Ecto neural progenitor cell (in vitro differentiated cells): ENCODE measurements around the gene PCDHGC5.

Source experiments
- DNase-seq: peaks from one replicate; pipeline ENCODE4 v3.0.0-alpha.2; 2018; ENCODE audit warnings: low spot score

The PCDHGC5 gene

GRCh38 chr5:141529873-141530272 is 41.0 kb downstream of the PCDHGC5 start:
- no peak for DNase-seq

DNA sequence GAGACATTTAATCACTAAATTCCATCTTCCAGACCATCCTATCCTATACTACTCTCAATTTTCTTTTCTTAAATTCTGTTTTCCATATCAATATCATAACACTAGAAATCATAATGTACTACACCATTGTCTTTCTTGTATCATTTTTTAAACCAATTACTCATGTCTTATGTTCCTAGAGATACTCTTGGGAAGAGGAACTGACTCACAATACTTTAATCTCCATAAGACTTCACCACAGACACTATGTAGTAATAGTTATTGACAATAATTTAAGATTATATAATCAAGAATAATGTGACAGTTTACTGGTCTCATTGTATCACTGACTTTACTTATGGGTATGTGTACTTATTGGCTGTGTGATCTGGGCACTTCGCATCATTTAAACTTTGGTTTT is 43.8 kb downstream of the PCDHGC5 start:
- no peak for DNase-seq

DNA sequence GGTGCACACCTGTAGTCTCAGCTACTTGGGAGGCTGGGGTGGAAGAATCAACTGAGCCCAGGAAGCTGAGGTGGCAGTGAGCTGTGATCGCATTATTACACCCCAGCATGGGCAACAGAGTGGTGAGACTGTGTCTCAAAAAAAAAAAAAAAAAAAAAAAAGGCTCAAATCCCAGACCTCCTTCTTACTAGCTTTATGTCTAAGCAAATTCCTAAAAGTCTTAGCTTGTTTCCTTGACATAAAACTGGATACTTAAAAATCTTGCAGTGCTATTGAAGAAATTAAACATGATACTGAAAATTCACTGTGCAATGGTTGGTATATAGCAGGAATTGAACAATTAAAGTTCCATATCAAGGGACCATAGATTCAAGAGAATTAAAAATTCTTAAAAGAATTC is 45.0 kb downstream of the PCDHGC5 start:
- no peak for DNase-seq

- DNase-seq: no peak
Observed at GRCh38 chr5:141534492-141535213, 45.8 kb downstream of the PCDHGC5 start.
